K562 (cell line): ENCODE data around the gene P2RX3. TPM values are rescaled to one million over a fixed set of nuclear protein-coding genes. Genes with fewer than 3 reads are reported as not detected.

Experiments used
- BRCA1 ChIP-seq, 2 experiments: fragments of 450-650 bp in 1 of 2; sonication (generic) in 1 of 2; formaldehyde crosslinking in 1 of 2; IDR thresholded peaks; 2 replicates each; pipeline versions ENCODE4 v1.5.0 to v1.6.1; 2017 to 2020; ENCODE audit warnings: mild to moderate bottlenecking in 1 of 2, missing genetic modification reagents in 1 of 2
- FOXM1 ChIP-seq, 2 experiments: fragments of 450-650 bp in 1 of 2; sonication (generic) in 1 of 2; formaldehyde crosslinking in 1 of 2; IDR thresholded peaks; 2 replicates each; pipeline versions ENCODE4 v1.6.1 to v1.9.0; 2017 to 2022; ENCODE audit warnings: low read depth in 2 of 2, mild to moderate bottlenecking in 2 of 2, missing genetic modification reagents in 1 of 2, moderate library complexity in 1 of 2
- KHSRP ChIP-seq: fragments of 450-650 bp; IDR thresholded peaks from 2 replicates; pipeline ENCODE4 v1.6.1; 2017
- MAZ ChIP-seq, 2 experiments: fragments of 450-650 bp in 1 of 2; sonication (generic) in 1 of 2; formaldehyde crosslinking; IDR thresholded peaks in 1 of 2; conservative IDR thresholded peaks in 1 of 2; 2 replicates each; pipeline versions ENCODE4 v1.4.0 to v1.5.0; 2020; ENCODE audit warnings: mild to moderate bottlenecking in 1 of 2, missing genetic modification reagents in 1 of 2
- MCM2 ChIP-seq: fragments of 450-650 bp; IDR thresholded peaks from 2 replicates; pipeline ENCODE4 v1.6.1; 2017; ENCODE audit warnings: low read depth, mild to moderate bottlenecking
- MCM3 ChIP-seq: fragments of 450-650 bp; IDR thresholded peaks from 2 replicates; pipeline ENCODE4 v1.6.1; 2016
- NBN ChIP-seq: fragments of 450-650 bp; IDR thresholded peaks from 2 replicates; pipeline ENCODE4 v1.6.1; 2016; ENCODE audit warnings: low read depth, mild to moderate bottlenecking
- NEUROD1 ChIP-seq: fragments of 150-350 bp; IDR thresholded peaks from 2 replicates; pipeline ENCODE4 v1.6.1; 2014; ENCODE audit warnings: borderline replicate concordance, low read length, low read depth; ENCODE audit not compliant: partially characterized antibody
- PURB ChIP-seq: sonication (generic); formaldehyde crosslinking; IDR thresholded peaks from 2 replicates; pipeline ENCODE4 v1.9.0; 2021; ENCODE audit warnings: low read depth, mild to moderate bottlenecking, missing genetic modification reagents
- SP1 ChIP-seq: sonication (generic); formaldehyde crosslinking; IDR thresholded peaks from 2 replicates; pipeline ENCODE4 v1.8.1; 2022; ENCODE audit warnings: mild to moderate bottlenecking, missing genetic modification reagents
- ZFX ChIP-seq: sonication (generic); formaldehyde crosslinking; IDR thresholded peaks from 2 replicates; pipeline ENCODE4 v1.8.0; 2022; ENCODE audit warnings: mild to moderate bottlenecking, missing genetic modification reagents, moderate library complexity
- ZNF232 ChIP-seq: sonication (generic); formaldehyde crosslinking; IDR thresholded peaks from 2 replicates; pipeline ENCODE4 v1.8.0; 2022; ENCODE audit warnings: mild to moderate bottlenecking, missing genetic modification reagents
- ZNF561 ChIP-seq: fragments of 450-650 bp; formaldehyde crosslinking; conservative IDR thresholded peaks from 2 replicates; pipeline ENCODE4 v1.4.0; 2020; ENCODE audit warnings: mild to moderate bottlenecking, moderate library complexity
- polyA plus RNA-seq, 8 experiments: library from polyadenylated mRNA; depleted of rRNA in 4 of 8; stranded (reverse) in 5 of 8; unstranded in 3 of 8; fragments of >200 nt; fragmentation: Nextera tagmentation in 2 of 8; fragmentation: Illumina TruSeq in 1 of 8; extraction: Ambion mirVana in 2 of 8; extraction: Trizol in 1 of 8; gene quantifications; 2 replicates each; pipeline versions ENCODE4 v1.2.1 to v1.2.3, GENCODE V29; 2011 to 2014; ENCODE audit warnings: inconsistent platforms in 1 of 8, missing spikeins in 1 of 8
- total RNA-seq, 7 experiments: library from RNA; depleted of rRNA in 6 of 7; stranded (reverse); fragments of >200 nt in 6 of 7; fragmentation: Illumina TruSeq in 2 of 7; extraction: Trizol in 2 of 7; gene quantifications; 2 replicates each; pipeline versions ENCODE4 v1.2.1 to v1.2.3, GENCODE V29; 2011 to 2021; ENCODE audit warnings: low replicate concordance in 1 of 7
- TF ChIP-seq, protein P1 (sequence below): fragments of 250-450 bp; sonication (Bioruptor Pico); IDR thresholded peaks from 2 replicates; pipeline ENCODE4 v1.8.0; 2021; ENCODE audit warnings: borderline replicate concordance, mild to moderate bottlenecking, moderate library complexity; ENCODE audit not compliant: poor library complexity, severe bottlenecking
- TF ChIP-seq, protein P2 (sequence below): fragments of 450-650 bp; IDR thresholded peaks from 2 replicates; pipeline ENCODE4 v1.6.1; 2016; ENCODE audit warnings: low read depth, mild to moderate bottlenecking, moderate library complexity
- TF ChIP-seq, protein P3 (sequence below): IDR thresholded peaks from 2 replicates; pipeline ENCODE4 v1.6.1; 2012; ENCODE audit warnings: low read depth, low read length, improper control_type of control experiment, borderline replicate concordance
- TF ChIP-seq, protein P4 (sequence below): sonication (generic); formaldehyde crosslinking; IDR thresholded peaks from 2 replicates; pipeline ENCODE4 v1.9.0; 2022; ENCODE audit warnings: mild to moderate bottlenecking, missing genetic modification reagents
- TF ChIP-seq, protein P5 (sequence below): sonication (generic); formaldehyde crosslinking; IDR thresholded peaks from 2 replicates; pipeline ENCODE4 v1.8.0; 2022; ENCODE audit warnings: mild to moderate bottlenecking, missing genetic modification reagents

Gene P2RX3
- total and polyA plus RNA-seq, 9 of the 15 experiments (the other 6 are each of a cell fraction or from before 2014, with no cell fraction given) = not detected

DNA sequence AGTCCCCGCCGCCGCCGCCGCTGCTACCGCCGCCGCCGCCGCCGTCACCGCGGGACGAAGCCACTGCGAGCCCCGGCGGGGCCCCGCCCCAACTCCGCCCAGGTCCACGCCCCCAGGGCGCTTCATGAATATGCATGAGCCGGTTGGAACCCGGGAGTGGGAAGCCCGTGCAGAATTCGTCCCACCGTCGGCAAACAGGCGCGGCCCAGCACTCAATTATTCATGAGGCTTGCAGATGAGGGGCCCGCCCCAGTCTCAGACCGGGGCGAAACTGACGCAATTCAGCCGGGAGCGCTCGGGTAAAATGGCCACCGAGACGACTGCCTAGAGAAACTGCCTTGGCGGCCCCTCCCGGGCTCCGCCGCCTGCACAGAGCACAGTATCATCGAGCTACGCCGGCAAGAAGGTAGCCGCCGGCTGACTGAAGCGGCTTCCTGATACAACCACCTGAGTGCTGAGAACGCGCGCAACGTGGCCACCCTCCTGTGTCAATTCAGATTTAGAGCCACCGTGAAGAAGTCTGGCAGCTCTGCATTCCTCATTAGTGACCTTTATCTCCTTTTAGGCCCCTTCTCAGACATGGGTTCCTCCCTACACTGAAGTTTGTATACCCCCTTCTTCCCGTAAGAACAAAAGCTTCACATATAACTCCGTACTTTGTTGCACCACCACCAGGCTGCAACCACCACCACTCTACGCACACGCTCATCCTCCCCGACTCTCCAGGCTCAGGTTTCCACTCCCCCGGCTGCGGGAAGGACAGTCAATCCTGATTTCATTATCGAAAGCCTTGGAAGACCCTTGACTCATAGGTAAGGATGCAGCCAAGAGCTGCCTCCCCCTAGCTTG lies 13.0 kb upstream of the P2RX3 start, which contains the start of gene TNKS1BP1 (continued):
- TF ChIP-seq, protein P1, sequence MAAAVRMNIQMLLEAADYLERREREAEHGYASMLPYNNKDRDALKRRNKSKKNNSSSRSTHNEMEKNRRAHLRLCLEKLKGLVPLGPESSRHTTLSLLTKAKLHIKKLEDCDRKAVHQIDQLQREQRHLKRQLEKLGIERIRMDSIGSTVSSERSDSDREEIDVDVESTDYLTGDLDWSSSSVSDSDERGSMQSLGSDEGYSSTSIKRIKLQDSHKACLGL (CRISPR knock-in tag) = no peak
- TF ChIP-seq PURB (CRISPR knock-in tag) (no peak), MAZ (CRISPR knock-in tag; conservative IDR thresholded peaks at IDR 0.05 in 1 of 2, IDR thresholded peaks at IDR 0.05 in 1 of 2) (peak in 1 of 2 experiments; percentile 80; a peak in 3 of 4 replicates), BRCA1 (IDR thresholded peaks at IDR 0.05) (no peak), BRCA1 (CRISPR knock-in tag; IDR thresholded peaks at IDR 0.05) (no peak), NEUROD1 (peak; percentile 39), ZFX (CRISPR knock-in tag) (peak; percentile 63; the same call in 1 of the 2 replicates), FOXM1 (IDR thresholded peaks at IDR 0.05; ENCODE audit: low read depth) (no peak), FOXM1 (CRISPR knock-in tag; IDR thresholded peaks at IDR 0.05; ENCODE audit: low read depth) (no peak), NBN (peak; percentile 62; the same call in 1 of the 2 replicates), SP1 (peak; percentile 81), MCM3 (no peak), ZNF561 (CRISPR knock-in tag) (no peak), MCM2 (no peak), ZNF232 (no peak), KHSRP (no peak)
- TF ChIP-seq, protein P2, sequence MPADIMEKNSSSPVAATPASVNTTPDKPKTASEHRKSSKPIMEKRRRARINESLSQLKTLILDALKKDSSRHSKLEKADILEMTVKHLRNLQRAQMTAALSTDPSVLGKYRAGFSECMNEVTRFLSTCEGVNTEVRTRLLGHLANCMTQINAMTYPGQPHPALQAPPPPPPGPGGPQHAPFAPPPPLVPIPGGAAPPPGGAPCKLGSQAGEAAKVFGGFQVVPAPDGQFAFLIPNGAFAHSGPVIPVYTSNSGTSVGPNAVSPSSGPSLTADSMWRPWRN = no peak
- TF ChIP-seq, protein P3, sequence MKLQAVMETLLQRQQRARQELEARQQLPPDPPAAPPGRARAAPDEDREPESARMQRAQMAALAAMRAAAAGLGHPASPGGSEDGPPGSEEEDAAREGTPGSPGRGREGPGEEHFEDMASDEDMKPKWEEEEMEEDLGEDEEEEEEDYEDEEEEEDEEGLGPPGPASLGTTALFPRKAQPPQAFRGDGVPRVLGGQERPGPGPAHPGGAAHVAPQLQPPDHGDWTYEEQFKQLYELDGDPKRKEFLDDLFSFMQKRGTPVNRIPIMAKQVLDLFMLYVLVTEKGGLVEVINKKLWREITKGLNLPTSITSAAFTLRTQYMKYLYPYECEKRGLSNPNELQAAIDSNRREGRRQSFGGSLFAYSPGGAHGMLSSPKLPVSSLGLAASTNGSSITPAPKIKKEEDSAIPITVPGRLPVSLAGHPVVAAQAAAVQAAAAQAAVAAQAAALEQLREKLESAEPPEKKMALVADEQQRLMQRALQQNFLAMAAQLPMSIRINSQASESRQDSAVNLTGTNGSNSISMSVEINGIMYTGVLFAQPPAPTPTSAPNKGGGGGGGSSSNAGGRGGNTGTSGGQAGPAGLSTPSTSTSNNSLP = no peak
- TF ChIP-seq, protein P4, sequence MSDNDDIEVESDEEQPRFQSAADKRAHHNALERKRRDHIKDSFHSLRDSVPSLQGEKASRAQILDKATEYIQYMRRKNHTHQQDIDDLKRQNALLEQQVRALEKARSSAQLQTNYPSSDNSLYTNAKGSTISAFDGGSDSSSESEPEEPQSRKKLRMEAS = peak; percentile 52; the same call in 1 of the 2 replicates
- TF ChIP-seq, protein P5, sequence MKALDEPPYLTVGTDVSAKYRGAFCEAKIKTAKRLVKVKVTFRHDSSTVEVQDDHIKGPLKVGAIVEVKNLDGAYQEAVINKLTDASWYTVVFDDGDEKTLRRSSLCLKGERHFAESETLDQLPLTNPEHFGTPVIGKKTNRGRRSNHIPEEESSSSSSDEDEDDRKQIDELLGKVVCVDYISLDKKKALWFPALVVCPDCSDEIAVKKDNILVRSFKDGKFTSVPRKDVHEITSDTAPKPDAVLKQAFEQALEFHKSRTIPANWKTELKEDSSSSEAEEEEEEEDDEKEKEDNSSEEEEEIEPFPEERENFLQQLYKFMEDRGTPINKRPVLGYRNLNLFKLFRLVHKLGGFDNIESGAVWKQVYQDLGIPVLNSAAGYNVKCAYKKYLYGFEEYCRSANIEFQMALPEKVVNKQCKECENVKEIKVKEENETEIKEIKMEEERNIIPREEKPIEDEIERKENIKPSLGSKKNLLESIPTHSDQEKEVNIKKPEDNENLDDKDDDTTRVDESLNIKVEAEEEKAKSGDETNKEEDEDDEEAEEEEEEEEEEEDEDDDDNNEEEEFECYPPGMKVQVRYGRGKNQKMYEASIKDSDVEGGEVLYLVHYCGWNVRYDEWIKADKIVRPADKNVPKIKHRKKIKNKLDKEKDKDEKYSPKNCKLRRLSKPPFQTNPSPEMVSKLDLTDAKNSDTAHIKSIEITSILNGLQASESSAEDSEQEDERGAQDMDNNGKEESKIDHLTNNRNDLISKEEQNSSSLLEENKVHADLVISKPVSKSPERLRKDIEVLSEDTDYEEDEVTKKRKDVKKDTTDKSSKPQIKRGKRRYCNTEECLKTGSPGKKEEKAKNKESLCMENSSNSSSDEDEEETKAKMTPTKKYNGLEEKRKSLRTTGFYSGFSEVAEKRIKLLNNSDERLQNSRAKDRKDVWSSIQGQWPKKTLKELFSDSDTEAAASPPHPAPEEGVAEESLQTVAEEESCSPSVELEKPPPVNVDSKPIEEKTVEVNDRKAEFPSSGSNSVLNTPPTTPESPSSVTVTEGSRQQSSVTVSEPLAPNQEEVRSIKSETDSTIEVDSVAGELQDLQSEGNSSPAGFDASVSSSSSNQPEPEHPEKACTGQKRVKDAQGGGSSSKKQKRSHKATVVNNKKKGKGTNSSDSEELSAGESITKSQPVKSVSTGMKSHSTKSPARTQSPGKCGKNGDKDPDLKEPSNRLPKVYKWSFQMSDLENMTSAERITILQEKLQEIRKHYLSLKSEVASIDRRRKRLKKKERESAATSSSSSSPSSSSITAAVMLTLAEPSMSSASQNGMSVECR (CRISPR knock-in tag) = no peak
